ENCODE measurements around the gene SOX30.

DNA sequence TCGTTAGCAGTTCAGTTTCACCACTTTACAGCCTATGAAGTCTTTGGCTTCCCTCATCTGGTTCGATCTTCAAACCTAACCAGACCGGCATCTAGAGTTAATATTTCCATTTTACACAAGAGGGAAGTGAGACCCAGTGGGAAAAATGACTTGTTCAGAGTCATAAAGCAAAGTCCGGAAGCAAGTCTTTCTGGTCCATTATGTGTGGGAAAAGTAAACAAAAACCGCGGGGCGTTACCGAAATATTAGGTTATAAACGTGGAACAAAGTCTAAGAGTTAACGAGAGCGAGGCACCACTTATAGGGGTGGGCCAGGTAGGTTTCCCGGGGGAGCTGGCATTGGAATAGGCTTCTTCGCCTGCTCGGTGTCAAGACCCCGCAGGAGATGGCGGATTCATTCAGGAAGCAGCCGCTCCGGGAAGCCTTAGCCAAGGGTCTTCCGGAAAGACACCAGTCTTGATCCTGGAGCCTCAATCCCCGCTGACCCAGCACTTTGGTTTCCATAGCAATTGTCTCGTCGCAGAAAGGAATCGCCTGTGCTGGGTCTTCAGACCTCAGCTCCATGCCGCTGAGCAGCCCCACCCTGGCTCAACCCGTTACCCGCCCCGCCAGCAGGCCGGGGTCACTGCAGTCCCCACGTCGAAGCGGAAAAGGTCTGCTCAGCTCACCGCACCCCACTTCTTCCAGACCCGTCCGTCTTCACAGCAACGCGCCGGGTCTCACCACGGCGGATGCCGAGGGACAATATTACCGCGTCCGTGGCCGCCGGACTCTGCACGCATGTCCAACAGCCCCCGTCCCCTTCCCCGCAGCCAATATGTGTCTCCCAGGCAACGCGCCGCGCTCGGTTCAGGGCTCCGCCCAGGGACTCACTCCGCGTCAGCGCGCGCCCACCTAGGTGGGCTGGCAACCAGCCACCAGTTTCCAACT lies 18.7 kb upstream of the SOX30 start, which contains the start of gene C5orf52:
- TF ChIP-seq, protein P1, sequence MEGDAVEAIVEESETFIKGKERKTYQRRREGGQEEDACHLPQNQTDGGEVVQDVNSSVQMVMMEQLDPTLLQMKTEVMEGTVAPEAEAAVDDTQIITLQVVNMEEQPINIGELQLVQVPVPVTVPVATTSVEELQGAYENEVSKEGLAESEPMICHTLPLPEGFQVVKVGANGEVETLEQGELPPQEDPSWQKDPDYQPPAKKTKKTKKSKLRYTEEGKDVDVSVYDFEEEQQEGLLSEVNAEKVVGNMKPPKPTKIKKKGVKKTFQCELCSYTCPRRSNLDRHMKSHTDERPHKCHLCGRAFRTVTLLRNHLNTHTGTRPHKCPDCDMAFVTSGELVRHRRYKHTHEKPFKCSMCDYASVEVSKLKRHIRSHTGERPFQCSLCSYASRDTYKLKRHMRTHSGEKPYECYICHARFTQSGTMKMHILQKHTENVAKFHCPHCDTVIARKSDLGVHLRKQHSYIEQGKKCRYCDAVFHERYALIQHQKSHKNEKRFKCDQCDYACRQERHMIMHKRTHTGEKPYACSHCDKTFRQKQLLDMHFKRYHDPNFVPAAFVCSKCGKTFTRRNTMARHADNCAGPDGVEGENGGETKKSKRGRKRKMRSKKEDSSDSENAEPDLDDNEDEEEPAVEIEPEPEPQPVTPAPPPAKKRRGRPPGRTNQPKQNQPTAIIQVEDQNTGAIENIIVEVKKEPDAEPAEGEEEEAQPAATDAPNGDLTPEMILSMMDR (IDR thresholded peaks at IDR 0.05): no peak
- TF ChIP-seq POLR2A (IDR thresholded peaks at IDR 0.05): no peak

Measured in adrenal gland (tissue), 5 donors.